ENCODE data around the gene LHFPL3.

LHFPL3 gene

DNA sequence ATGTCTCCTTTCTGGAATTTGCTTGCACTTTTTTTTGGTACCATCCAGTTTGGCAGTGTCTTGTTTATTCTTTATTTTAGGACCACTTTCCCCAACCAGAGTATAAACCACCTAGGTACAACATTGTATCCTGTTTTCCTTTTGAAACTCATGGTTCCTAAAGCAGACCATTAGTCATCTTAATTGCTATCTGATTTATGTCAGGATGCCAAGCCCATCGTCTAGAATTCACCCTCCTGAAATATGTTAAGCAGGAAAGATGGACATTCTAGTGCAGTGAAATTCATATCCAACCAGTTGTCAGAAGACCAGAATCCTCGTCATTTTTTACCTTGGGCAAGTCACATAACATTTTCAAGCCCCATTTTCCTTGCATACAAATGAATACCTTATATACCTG lies 462.0 kb downstream of the LHFPL3 start:
- DNase-seq (ENCODE audit: extremely low read depth, low read depth) = no peak
- TF ChIP-seq, protein P1, sequence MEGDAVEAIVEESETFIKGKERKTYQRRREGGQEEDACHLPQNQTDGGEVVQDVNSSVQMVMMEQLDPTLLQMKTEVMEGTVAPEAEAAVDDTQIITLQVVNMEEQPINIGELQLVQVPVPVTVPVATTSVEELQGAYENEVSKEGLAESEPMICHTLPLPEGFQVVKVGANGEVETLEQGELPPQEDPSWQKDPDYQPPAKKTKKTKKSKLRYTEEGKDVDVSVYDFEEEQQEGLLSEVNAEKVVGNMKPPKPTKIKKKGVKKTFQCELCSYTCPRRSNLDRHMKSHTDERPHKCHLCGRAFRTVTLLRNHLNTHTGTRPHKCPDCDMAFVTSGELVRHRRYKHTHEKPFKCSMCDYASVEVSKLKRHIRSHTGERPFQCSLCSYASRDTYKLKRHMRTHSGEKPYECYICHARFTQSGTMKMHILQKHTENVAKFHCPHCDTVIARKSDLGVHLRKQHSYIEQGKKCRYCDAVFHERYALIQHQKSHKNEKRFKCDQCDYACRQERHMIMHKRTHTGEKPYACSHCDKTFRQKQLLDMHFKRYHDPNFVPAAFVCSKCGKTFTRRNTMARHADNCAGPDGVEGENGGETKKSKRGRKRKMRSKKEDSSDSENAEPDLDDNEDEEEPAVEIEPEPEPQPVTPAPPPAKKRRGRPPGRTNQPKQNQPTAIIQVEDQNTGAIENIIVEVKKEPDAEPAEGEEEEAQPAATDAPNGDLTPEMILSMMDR (IDR thresholded peaks at IDR 0.05; ENCODE audit: low read depth, low read length) = no peak

DNA sequence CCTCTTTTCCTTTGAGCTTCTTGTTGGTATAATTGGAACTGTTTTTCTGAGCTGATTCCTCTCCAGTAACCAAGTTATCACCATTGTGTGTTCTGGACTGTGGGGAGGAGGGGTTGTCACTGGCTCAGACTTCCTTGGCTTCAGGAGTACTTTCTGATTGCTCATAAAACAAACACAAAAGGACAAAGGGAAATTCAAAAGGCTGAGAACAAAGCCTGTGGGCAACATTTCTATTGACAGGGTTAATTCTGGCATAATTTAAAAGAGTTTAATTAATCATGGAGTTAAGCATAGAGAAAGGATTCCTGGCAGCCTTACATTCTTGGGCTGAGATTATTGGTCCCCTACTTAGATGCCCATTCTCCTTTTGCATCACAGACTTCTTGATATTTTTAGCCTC lies 462.7 kb downstream of the LHFPL3 start:
- no peak for DNase-seq (ENCODE audit: extremely low read depth, low read depth)
- TF ChIP-seq, protein P1 (IDR thresholded peaks at IDR 0.05; ENCODE audit: low read depth, low read length) = no peak

GRCh38 chr7:104793066-104793465 lies 464.7 kb downstream of the LHFPL3 start:
- DNase-seq (ENCODE audit: extremely low read depth, low read depth) = no peak
- TF ChIP-seq, protein P1 (IDR thresholded peaks at IDR 0.05; ENCODE audit: low read depth, low read length) = no peak

- no peak for DNase-seq (ENCODE audit: extremely low read depth, low read depth)
- TF ChIP-seq, protein P1 (IDR thresholded peaks at IDR 0.05; ENCODE audit: low read depth, low read length) = no peak
Observed at GRCh38 chr7:104794154-104794553, 465.8 kb downstream of the LHFPL3 start.

- TF ChIP-seq, protein P1 (IDR thresholded peaks at IDR 0.05; ENCODE audit: low read depth, low read length) = no peak
- DNase-seq (ENCODE audit: extremely low read depth, low read depth) = no peak
Observed at GRCh38 chr7:104794589-104794988, 466.2 kb downstream of the LHFPL3 start.

- no peak for DNase-seq (ENCODE audit: extremely low read depth, low read depth)
- TF ChIP-seq, protein P1 (IDR thresholded peaks at IDR 0.05; ENCODE audit: low read depth, low read length) = no peak
Observed at GRCh38 chr7:104795086-104795485, 466.7 kb downstream of the LHFPL3 start.

DNA sequence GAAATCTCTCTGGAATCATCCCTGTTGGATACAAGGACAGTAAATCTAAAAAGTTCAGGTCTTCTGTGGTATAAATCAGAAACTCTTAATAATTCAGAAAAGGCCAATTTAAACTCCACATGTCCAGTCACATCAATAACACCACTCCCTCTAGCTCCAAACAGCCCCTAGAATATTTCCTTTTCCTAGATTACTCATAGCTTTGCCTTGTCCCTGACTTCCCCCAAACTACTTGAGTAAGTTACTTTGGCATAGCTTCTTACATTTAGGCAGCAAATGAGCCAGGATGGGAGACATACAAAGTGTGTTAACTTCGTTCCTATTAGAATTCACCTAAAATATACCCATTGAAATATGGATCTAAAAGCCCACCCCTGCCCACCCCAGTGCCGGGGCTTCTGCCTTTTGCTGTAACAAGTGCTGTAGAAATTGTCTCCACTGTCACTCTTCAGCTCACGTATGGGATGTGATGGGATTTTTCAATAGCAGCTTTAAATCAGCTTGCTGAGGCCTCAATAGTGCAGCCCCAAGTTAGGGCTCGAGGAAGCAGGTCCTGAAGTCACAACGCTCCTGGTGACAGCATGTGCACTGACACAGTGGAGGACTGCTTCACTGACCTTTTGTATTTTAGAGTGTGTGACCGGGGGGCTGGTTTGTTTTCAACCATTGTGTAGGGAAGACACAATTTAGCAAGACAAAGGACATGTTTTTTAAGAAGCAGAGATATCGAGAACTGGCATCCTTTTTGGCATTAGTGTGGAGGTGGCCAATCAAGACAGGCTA lies 467.4 kb downstream of the LHFPL3 start:
- no peak for DNase-seq (ENCODE audit: extremely low read depth, low read depth)
- TF ChIP-seq, protein P1 (IDR thresholded peaks at IDR 0.05; ENCODE audit: low read depth, low read length) = no peak

Measured in AG09319 (cell line).